ENCODE measurements around the gene TYK2. TPM values are rescaled to one million over a fixed set of nuclear protein-coding genes. Genes with fewer than 3 reads are reported as not detected.

Gene TYK2
- total RNA-seq, 4 donors from 2014 or later: 50.5 to 71.6 (median 65.9) TPM

DNA sequence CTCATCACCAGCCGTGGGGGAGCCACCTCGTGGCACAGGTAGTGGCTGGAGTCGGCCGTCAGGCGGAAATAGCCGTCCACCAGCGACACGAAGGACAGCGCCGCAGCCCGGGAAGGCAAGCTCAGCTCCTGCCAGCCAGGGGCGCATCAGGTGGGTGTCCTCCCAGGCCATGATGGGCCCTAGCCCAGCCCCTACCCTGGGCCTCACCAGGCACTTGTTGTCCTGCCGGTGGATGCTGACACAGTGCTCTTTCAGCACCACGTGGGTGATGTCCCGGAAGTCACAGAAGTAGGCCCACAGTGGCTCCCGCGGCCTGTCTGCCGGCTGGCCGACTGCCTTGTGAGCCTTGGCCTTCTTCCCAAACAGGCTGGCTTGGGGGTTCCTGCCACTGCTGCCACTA lies 15.7 kb downstream of the TYK2 start:
- intact Hi-C loops (cut with DNase I): no loop called here
- WGBS: 92% methylated on average over 9 of the region's 19 CpGs
- no peak for DNase-seq (ENCODE audit: extremely low spot score)
- H3K27ac ChIP-seq (replicated peaks in 1 of 4): no peak overlapping the region
- H3K4me1 ChIP-seq: no peaks in the 10 kb centered on the region
- H3K36me3 ChIP-seq: peaks cover 59 to 100% (median 97%) of the 10 kb centered on the region in 4 donors
- no peak overlapping the region for H3K4me3 ChIP-seq
- no peaks in the 10 kb centered on the region for H3K27me3 ChIP-seq
- no peaks in the 10 kb centered on the region for H3K9me3 ChIP-seq
- TF ChIP-seq POLR2A (IDR thresholded peaks at IDR 0.05; ENCODE audit: low read depth) (no peak), EP300 (IDR thresholded peaks at IDR 0.05) (no peak), POLR2AphosphoS5 (IDR thresholded peaks at IDR 0.05) (no peak)
- TF ChIP-seq, protein P1, sequence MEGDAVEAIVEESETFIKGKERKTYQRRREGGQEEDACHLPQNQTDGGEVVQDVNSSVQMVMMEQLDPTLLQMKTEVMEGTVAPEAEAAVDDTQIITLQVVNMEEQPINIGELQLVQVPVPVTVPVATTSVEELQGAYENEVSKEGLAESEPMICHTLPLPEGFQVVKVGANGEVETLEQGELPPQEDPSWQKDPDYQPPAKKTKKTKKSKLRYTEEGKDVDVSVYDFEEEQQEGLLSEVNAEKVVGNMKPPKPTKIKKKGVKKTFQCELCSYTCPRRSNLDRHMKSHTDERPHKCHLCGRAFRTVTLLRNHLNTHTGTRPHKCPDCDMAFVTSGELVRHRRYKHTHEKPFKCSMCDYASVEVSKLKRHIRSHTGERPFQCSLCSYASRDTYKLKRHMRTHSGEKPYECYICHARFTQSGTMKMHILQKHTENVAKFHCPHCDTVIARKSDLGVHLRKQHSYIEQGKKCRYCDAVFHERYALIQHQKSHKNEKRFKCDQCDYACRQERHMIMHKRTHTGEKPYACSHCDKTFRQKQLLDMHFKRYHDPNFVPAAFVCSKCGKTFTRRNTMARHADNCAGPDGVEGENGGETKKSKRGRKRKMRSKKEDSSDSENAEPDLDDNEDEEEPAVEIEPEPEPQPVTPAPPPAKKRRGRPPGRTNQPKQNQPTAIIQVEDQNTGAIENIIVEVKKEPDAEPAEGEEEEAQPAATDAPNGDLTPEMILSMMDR (IDR thresholded peaks at IDR 0.05): no peak

DNA sequence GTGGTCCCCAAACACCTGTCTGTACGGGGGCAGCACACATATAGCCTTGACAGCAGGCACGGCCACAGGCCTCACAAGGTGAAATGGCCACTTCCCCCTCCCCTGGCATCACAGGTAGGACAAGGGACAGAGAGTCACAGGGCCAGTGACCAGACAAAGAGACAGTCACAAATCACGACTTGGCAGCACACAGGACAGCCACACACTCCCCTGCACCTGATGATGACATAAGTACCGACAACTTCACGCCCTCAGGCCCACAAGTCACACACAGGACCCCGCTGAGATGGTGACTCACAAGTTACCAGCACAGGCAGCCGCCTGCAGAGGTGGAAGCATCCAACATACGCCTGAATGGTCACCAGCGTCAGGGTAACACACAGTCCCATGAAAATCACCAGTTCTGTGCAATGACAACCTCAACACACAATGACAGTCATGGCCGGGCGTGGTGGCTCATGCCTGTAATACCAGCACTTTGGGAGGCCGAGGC lies 16.5 kb downstream of the TYK2 start:
- no peaks in the 10 kb centered on the region for H3K9me3 ChIP-seq
- TF ChIP-seq POLR2AphosphoS5 (IDR thresholded peaks at IDR 0.05): no peak
- TF ChIP-seq, protein P1 (IDR thresholded peaks at IDR 0.05): no peak
- no peak for TF ChIP-seq EP300 (IDR thresholded peaks at IDR 0.05)
- TF ChIP-seq POLR2A (IDR thresholded peaks at IDR 0.05; ENCODE audit: low read depth): no peak
- H3K36me3 ChIP-seq: peaks cover 55 to 100% (median 98%) of the 10 kb centered on the region in 4 donors
- DNase-seq (ENCODE audit: extremely low spot score): no peak
- no peaks in the 10 kb centered on the region for H3K27me3 ChIP-seq
- intact Hi-C loops (cut with DNase I): no loop called here
- H3K4me1 ChIP-seq: no peaks in the 10 kb centered on the region
- no peak overlapping the region for H3K27ac ChIP-seq (replicated peaks in 1 of 4)
- 93% methylated on average over 8 of the region's 12 CpGs for WGBS
- no peak overlapping the region for H3K4me3 ChIP-seq

DNA sequence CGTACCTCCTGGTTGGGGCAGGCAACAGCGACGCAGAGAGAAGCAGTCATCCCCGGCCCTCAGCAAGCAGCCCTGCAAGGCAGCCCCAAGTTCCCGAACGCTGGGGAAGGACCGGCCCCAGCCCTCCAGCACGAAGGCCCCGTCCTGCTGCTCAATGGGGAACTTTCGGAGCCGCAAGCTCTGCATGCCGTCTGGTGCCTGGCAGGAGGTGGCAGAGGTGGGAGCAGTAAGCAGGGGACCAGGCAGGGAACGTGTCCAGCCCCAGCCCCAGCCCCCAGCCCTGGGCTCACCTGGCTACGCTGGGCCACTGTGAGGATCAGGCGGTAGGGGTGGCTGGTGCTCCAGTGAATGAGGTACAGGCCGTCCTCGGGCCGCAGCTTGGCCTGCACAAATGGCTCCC lies 18.1 kb downstream of the TYK2 start:
- no peaks in the 10 kb centered on the region for H3K27me3 ChIP-seq
- DNase-seq (ENCODE audit: extremely low spot score): no peak
- intact Hi-C loops (cut with DNase I): no loop called here
- H3K36me3 ChIP-seq: peaks cover 57 to 100% (median 98%) of the 10 kb centered on the region in 4 donors
- no peak overlapping the region for H3K27ac ChIP-seq (replicated peaks in 1 of 4)
- no peak for TF ChIP-seq POLR2A (IDR thresholded peaks at IDR 0.05; ENCODE audit: low read depth)
- 88% methylated on average over 3 of the region's 18 CpGs for WGBS
- H3K9me3 ChIP-seq: no peaks in the 10 kb centered on the region
- no peak overlapping the region for H3K4me3 ChIP-seq
- H3K4me1 ChIP-seq: no peaks in the 10 kb centered on the region

DNA sequence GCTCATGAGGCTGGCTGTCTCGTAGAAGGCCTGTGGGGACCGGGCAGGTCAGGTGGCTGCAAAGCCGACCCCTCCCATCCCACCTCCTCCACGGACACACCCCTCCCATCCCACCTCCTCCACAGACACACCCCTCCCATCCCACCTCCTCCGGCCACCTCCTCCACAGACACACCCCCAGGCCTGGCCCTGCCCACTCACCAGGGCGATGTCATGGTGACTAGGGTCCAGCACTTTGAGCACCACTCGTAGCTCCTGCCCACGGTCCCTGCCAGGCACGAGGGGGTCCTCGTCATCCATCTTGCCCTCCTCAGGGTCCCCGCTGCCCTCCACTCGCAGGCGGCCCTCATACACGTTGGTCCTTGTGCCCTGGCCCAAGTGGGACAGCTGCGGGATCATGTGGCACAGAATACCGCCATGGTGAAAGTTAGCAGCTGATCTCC lies 18.8 kb downstream of the TYK2 start:
- Histone ChIP-seq H3K36me3 (peaks cover 51 to 100% (median 98%) of the 10 kb centered on the region in 4 donors), H3K27ac (replicated peaks in 1 of 4) (no peak overlapping the region), H3K4me3 (no peak overlapping the region), H3K27me3 (no peaks in the 10 kb centered on the region), H3K4me1 (no peaks in the 10 kb centered on the region), H3K9me3 (no peaks in the 10 kb centered on the region)
- intact Hi-C loops (cut with DNase I): no loop called here
- 81% methylated on average over 12 of the region's 16 CpGs for WGBS
- TF ChIP-seq POLR2AphosphoS5 (IDR thresholded peaks at IDR 0.05) (no peak), POLR2A (IDR thresholded peaks at IDR 0.05; ENCODE audit: low read depth) (no peak), EP300 (IDR thresholded peaks at IDR 0.05) (no peak)
- TF ChIP-seq, protein P1 (IDR thresholded peaks at IDR 0.05): no peak
- DNase-seq (ENCODE audit: extremely low spot score): no peak

DNA sequence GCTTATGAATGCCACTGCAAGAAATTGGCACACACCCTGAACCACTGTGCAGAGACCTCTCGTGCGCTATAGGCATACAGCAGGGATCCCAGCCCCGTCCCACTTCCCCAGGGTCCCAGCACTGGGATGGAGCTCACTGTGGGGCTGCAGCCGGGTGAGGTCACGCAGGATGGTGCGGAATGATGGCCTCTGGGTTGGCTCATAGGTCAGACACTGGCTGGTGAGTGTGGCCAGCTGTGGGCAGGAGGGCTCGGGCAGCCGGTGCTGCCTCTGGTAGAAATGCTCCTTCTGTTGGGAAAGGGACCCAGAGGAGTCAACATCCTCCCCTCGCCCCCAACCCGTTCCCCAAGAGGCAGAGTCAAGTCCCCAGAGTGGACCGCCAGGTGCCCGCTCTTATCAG lies 23.9 kb downstream of the TYK2 start:
- no peak for DNase-seq (ENCODE audit: extremely low spot score)
- Histone ChIP-seq H3K9me3 (no peaks in the 10 kb centered on the region), H3K27ac (replicated peaks in 1 of 4) (no peak overlapping the region), H3K36me3 (peaks cover 24 to 95% (median 89%) of the 10 kb centered on the region in 4 donors), H3K4me3 (no peak overlapping the region), H3K4me1 (peaks cover 6 to 12% (median 9%) of the 10 kb centered on the region in 4 donors), H3K27me3 (no peaks in the 10 kb centered on the region)
- intact Hi-C loops (cut with DNase I): no loop called here
- TF ChIP-seq EP300 (IDR thresholded peaks at IDR 0.05) (no peak), POLR2A (IDR thresholded peaks at IDR 0.05; ENCODE audit: low read depth) (no peak), POLR2AphosphoS5 (IDR thresholded peaks at IDR 0.05) (no peak)
- TF ChIP-seq, protein P1 (IDR thresholded peaks at IDR 0.05): no peak
- 83% methylated on average over 2 of the region's 12 CpGs for WGBS
